NCI-H1105 treated with DMSO at 0.1 percent for 48 hours (cell line): ENCODE data around the gene RHOA.
"Not testable (repeated sequence)": the region's sequence is repeated elsewhere in the genome, so short reads cannot be mapped to it uniquely, and the experiment has no call there.

ENCODE experiments used
- DNase-seq: peaks from one replicate; lab custom pipeline; 2025; lab: John Stamatoyannopoulos, UW

RHOA gene

DNA sequence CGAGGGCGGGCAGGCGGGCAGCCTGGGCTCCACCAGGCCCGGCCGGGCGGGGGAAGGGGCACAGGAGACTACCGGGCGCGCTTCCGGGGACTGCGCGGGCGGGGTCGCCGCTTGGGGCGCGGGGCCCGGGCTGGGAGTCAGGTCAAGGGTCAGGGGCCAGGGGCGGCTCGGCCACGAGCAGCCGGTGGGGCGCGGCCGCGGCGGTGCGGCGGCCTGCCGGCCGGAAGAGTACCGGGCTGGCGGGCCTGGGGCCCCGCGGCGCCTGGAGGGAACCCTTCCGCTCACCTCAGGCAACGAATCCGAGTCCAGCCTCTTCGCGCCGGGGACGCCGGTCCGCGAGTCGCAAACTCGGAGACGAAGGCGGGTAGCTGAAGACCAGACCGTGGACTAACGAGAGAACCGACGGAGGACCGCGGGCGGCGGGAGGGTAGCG lies 225 bp downstream of the RHOA start:
- no peak for DNase-seq

DNA sequence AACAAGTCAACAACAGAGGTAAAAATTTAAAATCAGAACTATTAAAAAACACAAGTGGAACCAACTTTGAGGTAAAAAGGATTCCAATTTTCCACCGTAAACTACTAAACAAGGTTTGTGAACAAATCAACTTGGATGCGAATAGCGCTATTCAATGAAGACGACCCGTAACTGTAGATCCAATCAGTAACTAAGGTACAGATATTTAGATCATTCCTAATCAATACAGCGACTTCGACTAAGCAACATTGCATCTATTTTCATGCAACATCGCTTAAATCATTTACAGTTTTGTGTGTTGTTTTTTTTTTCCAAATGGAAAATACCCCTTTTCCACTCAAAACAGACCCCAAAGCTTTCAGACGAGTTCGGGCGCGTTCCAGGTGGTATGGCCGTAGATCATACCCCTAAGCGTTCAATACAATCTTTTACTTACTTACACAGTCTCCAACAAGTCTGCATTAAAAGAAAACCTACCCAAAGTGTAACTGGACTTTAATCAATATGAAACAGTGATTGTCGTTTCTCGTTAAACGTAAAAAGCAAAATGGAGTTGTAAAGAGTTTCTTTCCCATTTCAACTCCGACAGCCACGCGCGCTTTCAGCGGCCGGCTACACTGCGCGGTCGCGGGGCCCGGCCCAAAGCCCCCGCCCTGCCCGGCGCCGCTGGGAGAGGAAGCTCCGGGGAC lies 786 bp downstream of the RHOA start:
- no peak for DNase-seq

DNA sequence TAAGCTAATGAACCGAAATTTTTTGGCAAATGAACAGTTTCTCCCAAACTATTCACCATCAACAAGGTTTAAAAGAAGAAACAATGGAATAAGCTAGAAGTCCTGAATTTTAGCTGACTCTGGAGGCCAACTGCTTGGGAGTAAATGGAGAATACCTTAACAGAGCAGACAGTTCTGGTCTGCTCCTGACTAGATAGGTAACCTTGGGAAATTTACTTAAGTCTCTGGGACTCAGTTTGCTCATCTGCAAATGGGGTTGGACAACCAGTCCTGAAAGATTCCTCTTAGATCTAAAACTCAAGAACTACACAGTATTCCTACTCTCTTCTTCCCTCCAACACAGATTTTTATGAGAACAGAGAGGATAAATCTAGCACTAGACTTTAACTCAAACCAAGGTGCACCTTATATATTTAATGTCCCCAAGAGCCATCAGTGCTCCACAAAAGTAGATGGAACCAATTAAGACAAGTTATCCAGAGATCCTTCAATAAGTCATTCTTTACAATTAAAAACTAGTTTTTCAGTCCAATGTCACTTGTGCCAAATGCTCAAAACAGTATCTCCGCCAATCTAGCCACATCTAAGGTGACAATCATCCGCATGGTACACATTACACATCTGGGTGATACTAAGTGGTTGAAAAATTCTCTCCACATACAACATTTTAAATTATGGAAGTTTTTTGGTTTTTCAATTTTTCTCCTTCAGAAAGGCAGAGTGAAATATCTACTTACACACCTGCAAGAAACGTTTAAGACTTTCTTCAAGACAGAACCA lies 1.5 kb downstream of the RHOA start:
- DNase-seq = no peak

DNA sequence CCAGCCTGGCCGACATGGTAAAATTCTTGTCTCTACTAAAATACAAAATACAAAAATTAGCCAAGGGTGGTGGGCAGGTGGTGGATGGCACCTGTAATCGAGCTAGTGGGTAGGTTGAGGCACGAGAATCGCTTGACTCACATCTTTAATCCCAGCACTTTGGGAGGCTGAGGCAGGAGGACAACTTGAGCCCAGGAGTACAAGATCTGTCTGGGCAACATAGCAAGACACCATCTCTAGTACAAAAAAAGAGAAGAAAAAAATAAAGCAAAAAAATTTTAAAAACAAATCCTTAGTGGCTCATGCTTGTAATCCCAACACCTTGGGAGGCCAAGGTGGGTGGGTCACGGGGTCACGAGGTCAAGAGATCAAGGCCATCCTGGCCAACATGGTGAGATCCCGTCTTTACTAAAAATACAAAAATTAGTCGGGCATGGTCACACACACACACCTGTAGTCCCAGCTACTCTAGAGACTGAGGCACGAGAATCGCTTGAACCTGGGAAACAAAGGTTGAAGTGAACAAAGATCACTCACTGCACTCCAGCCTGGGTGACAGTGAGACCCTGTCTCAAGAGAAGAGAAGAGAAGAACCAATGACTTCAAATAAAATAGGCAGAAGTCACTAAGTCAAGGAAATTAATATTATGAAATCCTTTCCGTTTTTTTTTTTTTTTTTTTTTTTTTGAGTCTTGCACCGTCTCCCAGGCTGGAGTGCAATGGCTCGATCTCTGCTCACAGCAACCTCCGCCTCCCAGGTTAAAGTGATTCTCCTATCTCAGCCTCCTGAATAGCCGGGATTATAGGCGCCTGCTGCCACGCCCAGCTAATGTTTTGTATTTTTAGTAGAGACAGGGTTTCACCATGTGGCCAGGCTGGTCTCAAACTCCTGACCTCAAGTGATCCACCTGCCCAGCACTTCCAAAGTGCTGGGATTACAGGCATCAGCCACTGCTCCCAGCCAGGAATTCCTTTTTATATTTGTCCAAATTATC lies 4.9 kb downstream of the RHOA start:
- DNase-seq = no peak

DNA sequence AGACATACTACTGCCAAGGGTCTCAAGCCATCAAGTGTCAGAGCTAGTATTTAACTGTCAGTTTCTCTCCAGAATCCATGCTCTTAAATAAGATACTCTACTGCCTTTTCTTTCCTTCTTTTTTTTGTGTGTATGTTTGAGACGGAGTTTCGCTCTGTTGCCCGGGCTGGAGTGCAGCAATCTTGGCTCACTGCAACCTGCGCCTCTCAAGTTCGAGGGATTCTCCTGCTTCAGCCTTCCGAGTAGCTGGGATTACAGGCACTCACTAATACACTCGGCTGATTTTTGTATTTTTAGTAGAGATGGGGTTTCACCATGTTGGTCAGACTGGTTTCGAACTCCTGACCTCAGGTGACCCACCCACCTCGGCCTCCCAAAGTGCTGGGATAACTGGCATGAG lies 6.2 kb downstream of the RHOA start:
- DNase-seq = not testable (repeated sequence)

DNA sequence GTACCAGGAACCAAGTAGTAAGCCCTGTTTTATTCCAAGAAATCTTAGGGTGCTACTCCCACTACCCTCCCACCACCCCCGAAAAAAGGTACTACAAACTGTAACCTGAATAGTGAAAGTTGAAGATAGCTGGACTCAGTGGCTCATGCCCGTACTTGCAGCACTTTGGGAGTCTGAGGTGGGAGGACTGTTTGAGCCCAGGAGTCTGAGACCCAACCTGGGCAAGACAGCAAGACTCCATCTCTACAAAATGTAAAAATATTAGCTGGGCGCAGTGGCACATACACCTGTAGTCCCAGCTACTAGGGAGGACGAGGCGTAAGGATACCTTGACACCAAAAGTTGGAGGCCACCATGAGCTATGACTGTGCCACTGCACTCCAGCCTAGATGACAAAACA lies 7.9 kb downstream of the RHOA start:
- no peak for DNase-seq

DNA sequence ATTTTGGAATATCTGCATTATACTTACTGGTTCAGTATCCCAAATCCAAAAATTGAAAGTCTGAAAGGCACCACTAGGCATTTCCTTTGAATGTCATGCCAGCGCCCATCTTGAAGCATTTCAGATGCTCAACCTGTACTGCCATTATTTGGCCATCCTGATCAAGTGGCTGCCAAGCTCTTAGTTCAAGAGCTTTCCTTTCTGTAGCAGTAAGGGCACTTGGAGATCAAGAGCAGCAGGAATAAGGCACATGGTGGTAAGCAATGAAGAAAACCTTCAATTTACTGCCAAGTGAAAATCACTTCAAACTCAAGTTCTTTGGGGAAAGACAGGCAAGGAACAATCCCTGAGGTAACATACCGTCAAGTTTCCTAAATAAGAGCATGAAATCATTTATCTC lies 10.0 kb downstream of the RHOA start:
- no peak for DNase-seq

DNA sequence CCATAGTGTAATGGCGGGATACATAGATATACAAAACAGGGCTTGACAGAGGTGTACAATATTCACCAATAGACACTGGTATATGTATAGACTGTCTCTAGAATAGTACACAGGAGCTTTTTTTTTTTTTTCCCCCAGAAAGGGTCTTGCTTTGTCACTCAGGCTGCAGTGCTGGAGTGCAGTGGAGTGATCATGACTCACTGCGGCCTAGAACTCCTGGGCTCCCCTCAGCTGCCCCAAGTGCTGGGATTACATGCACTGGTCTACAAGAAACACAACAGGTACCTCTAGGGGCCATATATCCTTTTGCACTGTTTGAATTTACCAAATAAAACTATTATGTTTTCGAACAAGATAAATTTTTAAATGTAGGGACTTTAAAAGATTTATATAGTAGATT lies 12.3 kb downstream of the RHOA start:
- DNase-seq = no peak

DNA sequence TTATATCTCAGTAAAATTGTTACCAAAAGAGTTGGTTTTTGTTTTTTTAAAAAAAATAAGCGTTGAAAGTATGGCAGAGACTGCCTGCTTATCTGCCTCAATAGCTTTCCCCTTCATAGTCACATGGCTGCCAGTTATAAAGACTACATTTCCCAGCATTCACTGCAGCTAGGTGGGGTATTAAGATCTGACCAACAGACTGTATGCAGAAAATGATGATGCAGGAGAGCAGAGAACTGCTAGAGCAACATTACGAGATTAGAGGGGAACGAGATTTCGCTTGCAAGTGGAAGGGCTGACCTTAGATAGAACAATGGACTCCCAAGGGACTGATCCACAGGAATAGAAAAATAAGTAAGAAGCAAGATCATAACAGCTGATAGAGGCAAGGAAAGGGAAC lies 14.3 kb downstream of the RHOA start:
- no peak for DNase-seq

DNA sequence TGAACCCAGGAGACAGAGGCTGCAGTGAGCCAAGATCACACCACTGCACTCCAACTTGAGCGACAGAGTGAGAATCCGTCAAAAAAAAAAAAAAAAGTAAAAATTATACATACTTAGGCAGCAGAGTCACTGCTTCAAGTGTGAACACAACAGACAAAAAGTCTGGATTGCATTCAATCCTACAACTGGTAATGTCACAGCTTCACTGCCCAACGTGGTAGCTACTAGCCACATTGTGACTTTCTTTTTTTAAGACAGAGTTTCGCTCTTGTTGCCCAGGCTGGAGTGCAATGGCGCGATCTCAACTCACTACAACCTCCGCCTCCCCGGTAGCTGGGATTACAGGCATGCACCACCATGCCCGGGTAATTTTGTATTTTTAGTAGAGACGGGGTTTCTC lies 20.5 kb downstream of the RHOA start:
- not testable (repeated sequence) for DNase-seq

DNA sequence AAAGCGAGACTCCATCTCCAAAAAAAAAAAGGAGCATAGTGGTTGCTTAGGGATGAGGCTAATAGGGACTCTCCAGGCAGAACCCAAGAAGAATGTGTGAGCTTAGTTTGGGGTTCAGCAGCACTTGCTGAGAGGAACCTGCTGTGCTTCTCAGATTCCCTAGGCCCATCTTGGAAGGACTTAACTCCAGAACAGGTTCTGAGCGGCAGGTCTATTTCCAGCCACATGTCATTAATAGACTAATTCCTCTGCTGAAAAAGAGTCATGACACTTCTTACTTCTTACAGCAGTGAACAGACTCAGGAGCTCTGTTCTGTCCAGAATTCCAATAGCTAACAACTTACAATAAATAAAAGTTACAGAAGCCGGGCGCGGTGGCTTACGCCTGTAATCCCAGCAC lies 22.5 kb downstream of the RHOA start:
- no peak for DNase-seq

DNA sequence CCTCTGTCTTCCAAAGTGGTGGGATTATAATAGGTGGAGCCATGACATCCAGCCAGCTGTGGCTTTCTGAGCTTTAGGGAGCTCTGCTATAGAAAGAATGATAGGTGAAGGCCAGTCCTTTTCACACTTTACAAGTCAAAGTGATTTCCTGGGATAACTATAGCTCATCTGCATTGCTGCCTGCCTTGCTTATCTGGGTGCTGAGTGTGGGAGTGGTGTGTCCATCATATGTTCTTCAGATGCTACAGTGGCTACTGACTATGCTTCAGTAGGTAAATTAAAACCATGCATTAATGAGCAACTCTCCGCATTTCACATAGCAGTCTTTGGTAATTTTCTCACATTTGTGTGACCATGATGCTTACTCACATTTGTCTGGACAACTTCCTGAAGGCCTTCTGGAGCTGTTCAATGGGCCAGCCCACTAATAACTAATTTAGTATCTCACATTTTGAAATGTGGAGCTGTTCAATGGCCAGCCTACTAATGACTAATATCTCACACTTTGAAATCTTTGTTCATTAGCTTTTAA lies 23.4 kb downstream of the RHOA start:
- DNase-seq = no peak

DNA sequence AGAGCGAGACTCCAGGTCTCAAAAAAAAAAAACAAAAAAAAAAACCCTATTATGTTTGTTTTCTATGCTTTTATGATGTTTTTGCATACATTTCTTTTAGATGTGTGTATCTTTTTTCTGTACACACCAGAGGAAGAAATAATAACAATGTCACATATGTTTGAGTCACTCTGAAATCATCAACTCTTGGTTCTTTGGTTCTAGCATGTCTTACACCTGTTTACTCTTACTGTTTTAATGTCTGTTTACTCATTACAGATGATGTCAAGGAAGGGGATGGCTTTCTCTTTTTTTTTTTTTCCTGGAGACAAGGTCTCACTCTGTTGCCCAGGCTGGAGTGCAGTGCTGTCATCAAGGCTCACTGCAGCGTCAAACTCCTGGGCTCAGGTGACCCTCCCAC lies 24.1 kb downstream of the RHOA start:
- DNase-seq = no peak

DNA sequence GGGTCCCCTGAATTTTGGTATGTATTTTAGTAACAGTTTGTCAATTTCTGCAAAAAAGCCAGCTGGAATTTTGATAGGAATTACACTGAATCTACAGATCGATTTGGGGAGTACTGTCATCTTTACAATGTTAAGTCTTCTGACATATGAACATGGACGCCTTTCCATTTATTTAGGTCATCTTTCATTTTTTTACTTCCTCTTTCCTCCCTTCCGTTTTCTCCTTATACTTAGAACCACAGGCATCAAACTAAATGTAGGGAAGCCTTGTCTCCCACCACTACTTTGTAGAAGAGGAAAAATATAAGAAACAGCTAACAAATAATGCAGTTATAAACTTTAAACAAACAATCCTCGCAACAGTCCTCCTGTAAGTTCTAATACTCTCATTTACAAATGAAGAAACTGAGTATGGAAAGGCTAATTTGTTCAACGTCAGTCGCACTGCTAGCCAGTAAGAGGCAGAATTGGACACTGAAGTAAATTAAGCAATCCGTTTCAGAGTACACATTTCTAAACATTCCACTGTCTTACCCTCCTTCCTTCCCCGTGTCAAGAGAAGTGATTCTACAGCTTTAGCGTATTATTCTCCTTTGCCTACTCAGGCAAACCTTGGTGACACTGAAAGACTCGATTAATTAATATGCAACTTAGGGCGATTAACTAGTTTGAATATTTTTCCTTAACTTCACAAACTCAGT lies 25.6 kb downstream of the RHOA start:
- no peak for DNase-seq

DNA sequence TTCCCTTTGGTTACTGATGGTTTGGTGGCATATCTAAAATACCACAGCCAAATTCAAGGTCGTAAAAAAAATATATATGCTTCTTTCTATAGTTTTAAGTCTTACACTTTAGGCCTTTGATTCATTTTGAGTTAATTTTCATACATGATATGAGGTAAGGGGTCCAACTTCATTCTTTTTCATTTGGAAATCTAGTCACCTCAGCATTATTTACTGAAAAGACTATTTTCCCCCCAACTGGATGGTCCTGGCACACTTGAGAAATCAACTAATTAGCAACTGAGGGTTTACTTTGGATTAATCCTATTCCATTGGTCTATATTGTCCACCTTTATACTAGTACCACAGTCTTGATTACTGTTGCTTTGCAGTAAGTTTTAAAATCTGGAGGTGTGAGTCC lies 26.2 kb downstream of the RHOA start:
- no peak for DNase-seq

DNA sequence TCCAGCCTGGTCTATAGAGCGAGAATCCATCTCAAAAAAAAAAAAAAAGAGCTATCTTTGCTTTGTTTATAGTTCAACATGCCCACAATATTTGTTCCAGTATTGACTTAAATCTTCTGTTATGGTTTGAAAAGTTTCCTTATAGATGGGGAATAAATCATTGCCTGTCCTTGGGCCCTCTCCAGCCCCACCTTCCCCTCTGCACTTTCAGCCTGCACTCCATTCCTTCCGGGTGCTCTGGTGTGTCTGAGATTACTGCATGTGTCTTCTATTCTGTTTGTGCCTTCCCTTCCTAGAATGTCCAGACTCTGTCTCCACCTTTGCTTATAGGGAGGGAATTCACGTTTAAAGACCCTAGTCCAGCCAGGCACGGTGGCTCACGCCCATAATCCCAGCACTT lies 28.4 kb downstream of the RHOA start:
- no peak for DNase-seq

DNA sequence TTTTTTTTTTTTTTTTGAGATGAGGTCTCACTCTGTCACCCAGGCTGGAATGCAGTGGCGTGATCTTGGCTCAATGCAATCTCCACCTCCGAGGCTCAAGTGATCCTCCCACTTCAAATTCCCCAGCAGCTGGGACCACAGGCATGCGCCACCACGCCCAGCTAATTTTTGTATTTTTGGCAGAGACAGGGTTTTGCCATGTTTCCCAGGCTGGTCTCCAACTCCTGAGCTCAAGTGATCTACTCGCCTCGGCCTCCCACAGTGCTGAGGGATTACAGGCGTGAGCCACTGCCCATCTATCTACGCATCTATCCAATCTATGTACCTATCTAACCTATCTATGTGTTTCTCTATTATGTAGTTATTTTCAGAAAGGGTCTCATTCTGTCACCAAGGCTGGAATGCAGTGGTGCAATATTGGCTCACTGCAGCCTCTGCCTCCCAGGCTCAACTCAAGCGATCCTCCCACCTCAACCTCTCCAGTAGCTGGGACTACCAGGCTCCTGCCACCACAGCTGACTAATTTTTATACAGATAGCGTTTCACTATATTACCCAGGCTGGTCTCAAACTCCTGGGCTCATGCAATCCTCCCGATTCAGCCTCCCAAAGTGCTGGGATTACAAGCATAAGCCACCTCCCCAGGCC lies 33.4 kb downstream of the RHOA start:
- DNase-seq = no peak

DNA sequence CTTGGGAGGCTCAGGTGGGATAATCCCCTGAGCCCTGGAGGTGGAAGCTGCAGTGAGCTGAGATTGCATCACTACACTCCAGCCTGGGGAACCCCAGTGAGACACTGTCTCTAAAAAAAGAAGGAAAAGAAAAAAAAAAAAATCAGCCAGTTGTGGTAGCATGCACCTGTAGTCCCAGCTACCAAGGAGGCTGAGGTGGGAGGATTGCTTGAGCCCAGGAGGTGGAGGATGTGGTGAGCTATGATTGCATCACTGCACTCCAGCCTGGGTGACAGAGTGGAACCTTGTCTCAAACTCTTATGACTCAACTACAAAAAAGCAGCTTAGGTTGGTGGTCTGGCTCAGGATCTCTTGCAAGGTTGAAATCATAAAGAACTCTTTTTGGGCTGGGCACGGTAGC lies 34.3 kb downstream of the RHOA start:
- DNase-seq = no peak

DNA sequence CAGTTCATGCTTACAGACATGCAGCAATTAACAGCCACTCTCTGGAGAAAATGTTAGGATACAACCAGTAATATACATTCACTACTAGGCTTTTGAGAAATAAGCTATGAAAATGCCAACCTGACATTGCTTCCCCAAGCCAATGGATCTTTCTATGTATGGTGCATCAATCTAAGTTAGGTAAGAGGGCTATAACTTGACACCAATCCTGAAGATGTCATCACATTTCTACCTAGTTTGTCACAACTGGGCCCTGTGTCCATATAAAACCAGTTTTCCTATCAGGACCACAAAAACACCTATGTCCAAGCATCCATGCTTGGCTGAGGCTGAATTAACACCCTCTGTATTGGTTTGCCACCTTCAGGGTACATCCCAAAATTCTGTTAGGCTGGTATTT lies 39.8 kb downstream of the RHOA start:
- DNase-seq = no peak

DNA sequence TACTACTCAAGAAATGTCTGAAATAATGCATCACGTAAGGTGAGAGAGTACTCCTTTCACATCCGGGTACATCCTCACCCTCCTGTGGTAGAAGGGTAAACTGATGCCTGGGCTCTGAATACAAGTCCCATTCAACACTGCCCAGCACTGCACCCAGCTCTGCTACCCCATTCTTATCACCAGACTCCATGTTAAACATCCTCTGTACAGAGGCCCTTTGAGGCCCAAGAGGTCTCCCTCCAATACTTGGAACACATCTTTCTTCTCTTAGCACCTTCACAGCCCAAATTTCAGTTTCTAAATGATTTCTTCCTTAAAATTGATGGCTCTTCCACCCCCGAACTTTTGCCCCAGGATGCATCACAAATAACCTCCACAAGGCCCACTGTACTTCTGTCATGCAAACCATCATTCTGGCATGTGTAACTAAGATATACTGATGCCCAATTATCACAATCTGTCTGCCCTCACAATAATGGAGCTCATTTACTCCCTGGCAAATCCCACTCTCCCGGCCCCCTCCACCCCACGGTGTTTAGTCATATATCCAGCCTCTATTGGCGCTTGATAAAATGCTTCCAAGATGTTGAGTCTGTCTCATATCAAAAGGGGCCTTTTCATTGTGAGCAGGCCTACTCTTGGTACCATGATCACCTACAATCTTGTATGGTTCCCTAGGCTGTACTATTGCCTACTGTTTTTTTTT lies 41.0 kb downstream of the RHOA start:
- no peak for DNase-seq

DNA sequence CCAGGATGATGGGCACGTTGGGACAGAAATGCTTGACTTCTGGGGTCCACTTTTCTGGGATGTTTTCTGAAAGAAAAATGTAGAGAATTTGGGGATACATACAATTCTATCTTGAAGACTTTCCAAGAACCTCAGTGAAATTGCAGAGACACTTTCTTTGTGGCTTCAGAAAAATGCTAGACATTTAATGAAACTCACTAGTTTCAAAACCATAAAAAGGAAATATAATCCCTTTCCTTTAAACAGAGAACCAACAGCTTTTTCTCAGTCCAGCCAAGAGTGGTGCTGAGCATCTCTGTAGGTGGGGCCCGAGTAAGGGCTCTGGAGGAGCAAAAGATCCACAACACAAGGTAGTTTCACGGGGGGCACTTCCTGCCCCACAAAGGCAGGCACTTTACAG lies 49.2 kb downstream of the RHOA start:
- no peak for DNase-seq
